HCT116 (cell line): Measurements from ENCODE around the gene DDX18. TPM values are rescaled to one million over a fixed set of nuclear protein-coding genes. Genes with fewer than 3 reads are reported as not detected.

Experiments
- ATAC-seq: fragments of 200-7000 bp; cut with Tn5 transposase; 2 replicates; pipeline ENCODE4 v1.9.1; 2020; ENCODE audit warnings: mild to moderate bottlenecking, moderate library complexity
- BruUV-seq: library from RNA; stranded (reverse); fragments of 400-500 nt; replicated peaks from 2 replicates; lab custom pipeline; 2021; lab: Mats Ljungman, UMichigan
- CTCF ChIA-PET: fragments of 300-600 bp; sonication (Branson Sonifier 250); formaldehyde crosslinking; loops from one replicate; lab custom pipeline; 2021; ENCODE audit warnings: antibody characterized with exemption; lab: Charles Lee
- POLR2A ChIA-PET: fragments of 300-600, 350-600 bp; sonication (Branson Sonifier 250); formaldehyde crosslinking; loops from one replicate; lab custom pipeline; 2021; ENCODE audit warnings: antibody characterized with exemption; lab: Charles Lee
- RAD21 ChIA-PET, 2 experiments: fragments of 300-600 bp; sonication (Branson Sonifier 250); formaldehyde crosslinking; loops; one replicate each; lab custom pipeline; 2023; ENCODE audit warnings: low total read pairs in 2 of 2; ENCODE audit not compliant: uncharacterized antibody in 2 of 2, unreplicated experiment in 2 of 2, low non-redundant PET in 1 of 2; lab: Charles Lee
- DNase-seq: peaks from one replicate; pipeline ENCODE4 v3.0.0-alpha.2; 2010; ENCODE audit warnings: low read depth, low spot score
- H2AFZ ChIP-seq: fragments of 200-600 bp; shearing (Covaris generic), sonication (generic); 2 replicates; pipeline ENCODE4 v1.6.1; 2017; ENCODE audit warnings: low read depth, mixed run types, mixed read lengths, antibody characterized with exemption, low read length; ENCODE audit not compliant: poor library complexity, severe bottlenecking
- H3K27ac ChIP-seq: 2 replicates; pipeline ENCODE4 v1.5.1; 2012; ENCODE audit warnings: low read depth, low read length
- H3K27me3 ChIP-seq: fragments of 200-600 bp; sonication (generic); 2 replicates; pipeline ENCODE4 v1.6.1; 2016; ENCODE audit warnings: mixed run types, low read length, mixed read lengths; ENCODE audit not compliant: insufficient read depth
- H3K36me3 ChIP-seq, 2 experiments: fragments of 200-500 bp in 1 of 2; fragments of 200-600 bp in 1 of 2; sonication (Bioruptor generic) in 1 of 2; sonication (generic) in 1 of 2; 2 replicates each; pipeline versions ENCODE4 v1.5.1 to v1.6.1; 2014 to 2016; ENCODE audit warnings: low read length in 2 of 2, inconsistent platforms in 1 of 2, mixed read lengths in 1 of 2, mixed run types in 1 of 2; ENCODE audit not compliant: insufficient read depth in 2 of 2, control insufficient read depth in 1 of 2
- H3K4me1 ChIP-seq, 2 experiments: fragments of 200-600 bp in 1 of 2; sonication (generic) in 1 of 2; 2 replicates each; pipeline versions ENCODE4 v1.5.1 to v1.6.1; 2012 to 2017; ENCODE audit warnings: low read length in 2 of 2, inconsistent platforms in 1 of 2, mild to moderate bottlenecking in 1 of 2, mixed read lengths in 1 of 2, mixed run types in 1 of 2, moderate library complexity in 1 of 2; ENCODE audit not compliant: insufficient read depth in 2 of 2, control insufficient read depth in 1 of 2
- H3K4me2 ChIP-seq: fragments of 200-600 bp; sonication (generic); 2 replicates; pipeline ENCODE4 v1.6.1; 2017; ENCODE audit warnings: mixed run types, low read length, mixed read lengths
- H3K4me3 ChIP-seq, 2 experiments: fragments of 200-600 bp in 1 of 2; sonication (generic) in 1 of 2; replicated peaks in 1 of 2; 2 replicates each; pipeline ENCODE4 v1.5.1; 2011 to 2016; ENCODE audit warnings: low read length in 2 of 2, control low read depth in 1 of 2, low read depth in 1 of 2, mild to moderate bottlenecking in 1 of 2, mixed read lengths in 1 of 2, mixed run types in 1 of 2
- H3K79me2 ChIP-seq: fragments of 200-600 bp; sonication (generic); 2 replicates; pipeline ENCODE4 v1.6.1; 2017; ENCODE audit warnings: mild to moderate bottlenecking, mixed run types, low read length, moderate library complexity, mixed read lengths; ENCODE audit not compliant: insufficient read depth
- H3K9ac ChIP-seq: fragments of 200-600 bp; sonication (generic); 2 replicates; pipeline ENCODE4 v1.6.1; 2016; ENCODE audit warnings: low read length, mixed read lengths
- H3K9me2 ChIP-seq: fragments of 200-600 bp; sonication (generic), shearing (Covaris generic); 2 replicates; pipeline ENCODE4 v1.6.1; 2017; ENCODE audit warnings: mixed run types, mild to moderate bottlenecking, moderate library complexity; ENCODE audit not compliant: insufficient read depth
- H3K9me3 ChIP-seq, 2 experiments: fragments of 200-500 bp in 1 of 2; fragments of 200-600 bp in 1 of 2; sonication (Bioruptor generic) in 1 of 2; sonication (generic) in 1 of 2; 2 replicates each; pipeline ENCODE4 v1.6.1; 2014 to 2017; ENCODE audit warnings: low read length in 2 of 2, mixed read lengths in 2 of 2, inconsistent platforms in 1 of 2, low read depth in 1 of 2, mild to moderate bottlenecking in 1 of 2, mixed run types in 1 of 2, moderate library complexity in 1 of 2; ENCODE audit not compliant: control insufficient read depth in 1 of 2, insufficient read depth in 1 of 2
- H4K20me1 ChIP-seq: fragments of 200-600 bp; sonication (generic), shearing (Covaris generic); 2 replicates; pipeline ENCODE4 v1.6.1; 2017; ENCODE audit warnings: mixed run types, mild to moderate bottlenecking, moderate library complexity; ENCODE audit not compliant: insufficient read depth
- CEBPB ChIP-seq: IDR thresholded peaks from 2 replicates; pipeline ENCODE4 v1.6.1; 2012; ENCODE audit warnings: low read depth
- EGR1 ChIP-seq: IDR thresholded peaks from 2 replicates; pipeline ENCODE4 v1.6.1; 2012; ENCODE audit warnings: low read depth
- FOSL1 ChIP-seq: IDR thresholded peaks from 2 replicates; pipeline ENCODE4 v1.6.1; 2012; ENCODE audit warnings: low read depth
- JUND ChIP-seq: IDR thresholded peaks from 2 replicates; pipeline ENCODE4 v1.6.1; 2012
- RAD21 ChIP-seq: IDR thresholded peaks from 2 replicates; pipeline ENCODE4 v1.6.1; 2012; ENCODE audit warnings: low read depth, mild to moderate bottlenecking
- REST ChIP-seq: IDR thresholded peaks from 2 replicates; pipeline ENCODE4 v1.6.1; 2012; ENCODE audit warnings: low read depth
- YY1 ChIP-seq: IDR thresholded peaks from 2 replicates; pipeline ENCODE4 v1.6.1; 2011; ENCODE audit warnings: low read length, low read depth, moderate library complexity, mild to moderate bottlenecking; ENCODE audit not compliant: insufficient replicate concordance; ENCODE audit errors: extremely low read depth
- ZNF274 ChIP-seq: fragments of 200-500 bp; sonication (Bioruptor generic); IDR thresholded peaks from 2 replicates; pipeline ENCODE4 v1.6.1; 2014; ENCODE audit warnings: mild to moderate bottlenecking, low read depth, low read length, inconsistent platforms
- intact Hi-C: fragments of 100-400 bp; cut with micrococcal nuclease; formaldehyde crosslinking; loops from 2 replicates; pipeline ENCODE4 v1.10.0; 2022
- total RNA-seq: library from RNA; stranded (reverse); gene quantifications from one replicate; pipeline ENCODE4 v1.2.1, GENCODE V29; 2021; ENCODE audit not compliant: unreplicated experiment
- TF ChIP-seq, protein P1 (sequence below): IDR thresholded peaks from 2 replicates; pipeline ENCODE4 v1.6.1; 2012
- TF ChIP-seq, protein P2 (sequence below): IDR thresholded peaks from 2 replicates; pipeline ENCODE4 v1.6.1; 2012

DDX18 gene
- total RNA-seq, 1 experiment from 2014 or later, result 99.7 TPM

DNA sequence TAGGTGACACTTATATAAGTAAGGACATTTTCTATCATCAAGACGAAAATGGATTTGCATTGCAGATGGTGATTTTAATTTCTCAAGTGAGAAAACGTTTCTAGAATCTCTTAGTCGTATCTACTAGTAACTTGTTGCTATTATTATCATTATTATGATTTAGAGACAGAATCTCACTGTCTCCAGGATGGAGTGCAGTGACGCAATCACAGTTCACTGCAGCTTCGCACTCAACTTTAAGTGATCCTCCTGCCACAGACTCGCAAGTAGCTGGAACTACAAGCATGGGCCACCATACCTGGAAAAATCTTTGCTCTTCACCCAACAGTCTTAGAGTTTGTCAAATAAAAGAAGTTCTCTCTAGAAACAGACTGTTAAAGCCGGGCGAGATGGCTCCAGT is 37.6 kb upstream of the DDX18 start:
- Histone ChIP-seq H3K9ac (no peak overlapping the region), H2AFZ (no peak overlapping the region), H3K9me2 (no peaks in the 10 kb centered on the region), H4K20me1 (no peaks in the 10 kb centered on the region), H3K4me3 (no peak overlapping the region), H3K27me3 (no peaks in the 10 kb centered on the region), H3K4me2 (no peak overlapping the region), H3K9me3 (no peaks in the 10 kb centered on the region), H3K4me1 (no peaks in the 10 kb centered on the region), H3K79me2 (no peaks in the 10 kb centered on the region), H3K36me3 (no peaks in the 10 kb centered on the region), H3K27ac (no peak overlapping the region)
- CTCF ChIA-PET, result no interaction called here
- ATAC-seq (no peak), DNase-seq (no peak)
- intact Hi-C loops, result no loop called here
- POLR2A ChIA-PET, result no interaction called here
- RAD21 ChIA-PET, result no interaction called here
- BruUV-seq, result no TSS peak
- no peak for TF ChIP-seq YY1
- TF ChIP-seq FOSL1, result no peak
- TF ChIP-seq RAD21, result no peak
- no peak for TF ChIP-seq ZNF274
- TF ChIP-seq, protein P1, sequence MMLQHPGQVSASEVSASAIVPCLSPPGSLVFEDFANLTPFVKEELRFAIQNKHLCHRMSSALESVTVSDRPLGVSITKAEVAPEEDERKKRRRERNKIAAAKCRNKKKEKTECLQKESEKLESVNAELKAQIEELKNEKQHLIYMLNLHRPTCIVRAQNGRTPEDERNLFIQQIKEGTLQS, result no peak
- no peak for TF ChIP-seq REST
- TF ChIP-seq JUND, result no peak
- no peak for TF ChIP-seq CEBPB
- no peak for TF ChIP-seq EGR1
- TF ChIP-seq, protein P2, sequence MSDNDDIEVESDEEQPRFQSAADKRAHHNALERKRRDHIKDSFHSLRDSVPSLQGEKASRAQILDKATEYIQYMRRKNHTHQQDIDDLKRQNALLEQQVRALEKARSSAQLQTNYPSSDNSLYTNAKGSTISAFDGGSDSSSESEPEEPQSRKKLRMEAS, result no peak
